Erythroblast (primary cell): ENCODE results near the gene IMMP2L.

Source experiments
- GATA1 ChIP-seq: IDR thresholded peaks from 2 replicates; pipeline ENCODE4 v1.6.1; 2011; ENCODE audit warnings: low read depth, mild to moderate bottlenecking, control low read depth, low read length, moderate library complexity
- POLR2A ChIP-seq: IDR thresholded peaks from 2 replicates; pipeline ENCODE4 v1.6.1; 2011; ENCODE audit warnings: mild to moderate bottlenecking, low read length

DNA sequence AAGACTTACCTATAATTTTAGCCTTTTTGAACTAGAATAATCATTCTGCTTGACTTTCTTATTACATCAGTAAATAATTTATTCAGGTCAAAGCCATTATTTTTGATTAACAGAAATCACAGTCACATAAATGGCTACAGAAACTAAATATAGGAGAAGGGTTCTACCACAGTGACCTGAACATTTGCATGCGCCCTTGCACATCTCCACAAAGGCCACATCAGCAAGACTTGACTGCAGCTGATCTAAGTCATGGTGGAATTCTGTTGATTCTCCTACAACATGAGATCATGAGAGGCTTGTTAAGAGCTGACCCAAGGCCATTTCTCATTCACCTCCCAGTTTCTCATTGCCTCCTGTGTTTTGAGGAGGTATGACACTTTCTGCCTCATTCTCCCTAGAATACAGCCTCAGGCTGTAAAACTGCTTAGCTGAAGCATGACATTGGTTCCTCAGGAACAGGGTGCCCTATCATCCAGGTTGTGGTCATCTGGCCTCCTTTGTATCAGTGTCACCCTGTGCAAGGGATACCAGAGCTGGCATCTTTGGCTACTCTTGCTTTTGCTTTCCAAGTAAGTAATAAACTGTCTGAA, 6.7 kb upstream of the IMMP2L start:
- TF ChIP-seq POLR2A (no peak), GATA1 (no peak)
